Epidermal melanocyte (primary cell): Measurements from ENCODE around the gene CDC42BPB.

Experiments used
- DNase-seq: peaks from one replicate; pipeline ENCODE4 v3.0.0; 2011; ENCODE audit warnings: low spot score; ENCODE audit not compliant: insufficient read length

The CDC42BPB gene

DNA sequence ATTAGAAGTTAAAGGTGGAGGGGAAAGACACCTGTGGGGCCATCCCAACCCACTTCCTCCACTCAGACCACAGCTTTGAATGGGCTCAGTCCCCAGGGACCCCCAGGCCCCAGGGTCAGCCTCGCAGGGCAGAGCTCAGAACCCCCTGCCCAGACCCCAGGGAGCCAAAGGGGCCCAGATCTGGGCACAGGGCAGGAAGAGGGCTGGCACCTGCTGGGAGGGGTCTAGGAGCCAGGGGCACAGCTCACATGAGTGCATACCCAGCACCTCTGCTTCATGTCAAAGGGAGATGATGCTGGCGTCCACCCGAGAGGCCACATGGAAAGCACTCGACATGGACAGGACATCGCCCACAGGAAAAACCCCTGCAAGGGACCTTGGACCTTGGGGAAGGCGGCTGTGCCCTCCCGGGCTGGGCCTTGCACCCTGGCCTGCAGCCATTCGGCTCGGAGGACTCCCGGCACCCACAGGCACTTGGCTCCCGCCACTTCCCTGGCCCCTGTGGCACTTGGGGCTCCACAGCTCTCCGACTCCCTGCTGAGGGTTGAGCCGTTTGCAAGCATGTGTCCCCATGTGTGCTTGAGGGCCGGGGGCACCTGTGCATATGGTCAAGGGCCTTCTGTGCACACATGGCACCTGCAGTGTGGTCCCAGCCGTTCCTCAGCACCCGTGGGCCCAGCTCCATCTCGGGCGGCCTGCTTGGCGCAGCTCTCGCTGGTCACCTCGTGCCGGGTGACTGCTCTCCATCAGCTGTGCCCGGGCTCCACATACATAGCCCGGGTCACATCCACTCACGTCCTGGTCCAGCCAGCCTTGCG, 142.7 kb downstream of the CDC42BPB start:
- no peak for DNase-seq

DNA sequence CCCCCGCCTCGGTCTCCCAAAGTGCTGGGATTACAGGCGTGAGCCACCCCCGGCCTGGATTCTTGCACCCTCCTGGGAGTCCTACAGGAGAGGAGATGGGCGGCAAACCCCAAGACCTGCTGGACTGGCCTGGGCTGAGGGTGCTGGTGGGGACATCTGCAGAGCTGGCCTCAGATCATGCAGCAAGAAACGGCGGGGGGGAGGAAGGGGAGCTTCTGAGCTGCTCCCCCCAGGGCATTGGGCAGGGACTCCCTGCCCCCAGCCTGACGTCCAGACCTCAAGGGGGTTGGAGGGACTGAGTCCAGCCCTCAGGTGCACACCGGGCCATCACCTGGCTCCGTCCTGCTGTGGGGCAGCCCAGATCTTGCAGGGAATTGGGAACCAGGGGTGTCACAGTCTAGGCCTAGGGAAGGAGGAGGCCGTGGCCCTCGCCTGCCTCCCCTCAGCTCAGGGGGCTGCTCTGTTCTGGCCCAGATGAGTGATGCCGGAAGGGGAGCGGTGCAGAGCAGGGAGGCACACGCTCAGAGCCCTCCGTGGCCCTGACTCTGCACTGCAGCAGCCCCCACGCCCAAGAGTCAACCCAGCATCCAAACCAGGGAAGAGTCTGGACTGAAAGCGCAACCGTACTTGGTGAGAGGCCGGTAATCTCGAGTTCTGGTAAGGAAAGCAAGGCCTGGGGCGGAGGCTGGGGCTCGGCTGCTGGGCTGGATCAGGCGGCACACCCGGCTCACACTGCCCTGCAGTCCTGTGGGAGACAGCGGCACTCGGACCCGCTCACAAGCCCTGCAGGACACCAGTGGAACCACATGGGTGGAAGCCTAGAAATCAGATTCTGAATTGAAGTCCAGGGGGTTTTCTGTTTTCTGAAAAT, 143.8 kb downstream of the CDC42BPB start:
- DNase-seq: no peak

- no peak for DNase-seq
These were observed 145.2 kb downstream of the CDC42BPB start for GRCh38 chr14:102911991-102912761.

- DNase-seq: no peak
These were observed 145.8 kb downstream of the CDC42BPB start for GRCh38 chr14:102911541-102911951.

GRCh38 chr14:102910442-102910841, 146.9 kb downstream of the CDC42BPB start:
- no peak for DNase-seq

DNA sequence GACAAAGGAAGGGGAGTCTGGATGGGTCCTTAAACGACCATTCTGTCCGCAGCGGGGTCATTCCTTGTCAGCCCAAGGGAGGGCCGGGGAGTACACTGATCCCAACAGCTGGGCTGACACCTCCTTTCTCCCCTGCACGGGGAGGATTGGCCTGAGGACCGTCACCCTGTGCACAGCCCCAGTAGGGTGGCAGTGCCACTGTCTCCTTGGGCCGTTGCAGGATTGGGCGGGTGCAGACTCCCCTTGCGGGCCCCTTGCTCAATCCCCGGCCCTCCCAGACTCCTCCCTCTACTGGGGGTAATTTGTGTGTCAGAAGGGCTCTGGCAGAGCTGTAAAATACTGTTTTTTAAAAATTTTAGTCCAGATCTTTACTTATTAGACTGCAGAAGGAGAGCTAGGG, 147.4 kb downstream of the CDC42BPB start:
- no peak for DNase-seq

- DNase-seq: no peak
These were observed 147.9 kb downstream of the CDC42BPB start for GRCh38 chr14:102909462-102909861.

GRCh38 chr14:102908766-102909455, 148.4 kb downstream of the CDC42BPB start:
- no peak for DNase-seq

- no peak for DNase-seq
These were observed 149.2 kb downstream of the CDC42BPB start for GRCh38 chr14:102907980-102908730.

- no peak for DNase-seq
These were observed 150.0 kb downstream of the CDC42BPB start for GRCh38 chr14:102907303-102907844.

GRCh38 chr14:102906616-102907302, 150.6 kb downstream of the CDC42BPB start:
- no peak for DNase-seq

GRCh38 chr14:102905116-102906108, 151.9 kb downstream of the CDC42BPB start:
- DNase-seq: no peak

- DNase-seq: no peak
These were observed 153.3 kb downstream of the CDC42BPB start for GRCh38 chr14:102903889-102904512.

DNA sequence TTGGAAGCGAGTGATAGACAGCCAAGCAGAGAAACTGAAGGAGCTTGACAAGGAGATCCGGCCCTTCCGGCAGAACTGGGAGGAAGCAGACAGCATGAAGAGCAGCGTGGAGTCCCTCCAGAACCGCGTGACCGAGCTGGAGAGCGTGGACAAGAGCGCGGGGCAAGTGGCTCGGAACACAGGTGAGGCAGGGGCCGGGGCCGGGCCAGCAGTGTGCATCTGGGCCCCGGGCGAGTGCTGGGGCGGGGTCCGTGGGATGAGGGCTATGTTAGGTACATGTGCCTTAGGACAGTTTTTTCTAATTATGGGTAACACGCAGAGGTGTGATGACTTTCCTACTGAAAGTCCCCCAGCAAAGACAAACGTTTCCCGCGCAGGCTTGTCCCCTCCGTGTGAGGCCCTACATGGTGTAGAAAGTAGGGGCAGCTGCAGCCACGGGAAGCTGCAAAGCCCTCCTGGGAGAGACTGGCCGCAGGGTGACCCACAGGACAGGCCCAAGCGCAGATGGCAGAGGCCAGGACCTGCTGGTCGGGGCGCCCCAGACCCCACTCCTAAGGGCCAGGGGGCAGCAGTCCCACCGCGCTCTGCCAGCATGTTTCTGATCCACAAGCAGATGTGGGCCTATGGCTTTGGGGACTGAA, 154.0 kb downstream of the CDC42BPB start:
- peak; percentile 18 for DNase-seq

- no peak for DNase-seq
These were observed 154.7 kb downstream of the CDC42BPB start for GRCh38 chr14:102902523-102903247.

- no peak for DNase-seq
These were observed 155.3 kb downstream of the CDC42BPB start for GRCh38 chr14:102902086-102902485.

DNA sequence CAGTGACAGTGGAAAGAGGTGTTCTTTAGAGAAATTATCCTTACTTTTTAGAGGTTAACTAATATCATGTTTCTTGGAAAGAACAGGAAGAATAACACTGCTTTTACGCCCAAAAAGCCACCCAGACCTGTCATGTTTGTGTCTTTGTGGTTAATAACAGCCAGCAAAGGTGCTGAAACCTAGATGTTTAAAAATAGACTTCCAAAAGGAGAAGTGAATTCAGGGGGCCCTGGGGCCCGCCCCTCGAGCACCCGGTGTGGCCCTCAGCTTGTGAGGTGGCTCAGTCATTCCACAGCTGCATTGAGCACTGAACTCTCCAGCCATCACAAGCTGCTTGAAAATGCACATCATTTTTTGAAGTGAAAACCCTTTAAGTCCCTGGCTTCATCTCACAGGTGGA, 155.7 kb downstream of the CDC42BPB start:
- no peak for DNase-seq
